GM21367 (cell line): ENCODE data around the gene KRTCAP3.
"Not testable (repeated sequence)": the region's sequence is repeated elsewhere in the genome, so short reads cannot be mapped to it uniquely, and the experiment has no call there.

ENCODE experiments used
- ATAC-seq: cut with Tn5 transposase; IDR thresholded peaks from one replicate; pipeline ENCODE4 v1.9.1; 2021; ENCODE audit not compliant: unreplicated experiment

The KRTCAP3 gene

GRCh38 chr2:27441958-27442919 is at the start of gene KRTCAP3:
KRTCAP3 (plus strand) TSS chr2:27442381; CDS start chr2:27442413, 32 bp downstream.
- ATAC-seq = no peak

GRCh38 chr2:27393225-27393624 is 49.0 kb upstream of the KRTCAP3 start:
- no peak for ATAC-seq

- no peak for ATAC-seq
Measured at GRCh38 chr2:27398962-27399361, 43.2 kb upstream of the KRTCAP3 start.

- no peak for ATAC-seq
Measured at GRCh38 chr2:27400348-27401135, 41.6 kb upstream of the KRTCAP3 start.

GRCh38 chr2:27407798-27408491 is 34.2 kb upstream of the KRTCAP3 start:
- no peak for ATAC-seq

- peak; percentile 33 for ATAC-seq
Measured at GRCh38 chr2:27408601-27409320, 33.4 kb upstream of the KRTCAP3 start.

- peak; percentile 85 for ATAC-seq
Measured at GRCh38 chr2:27409321-27410073, 32.7 kb upstream of the KRTCAP3 start, which contains the start of gene PPM1G. PPM1G (minus strand) TSS chr2:27409591; CDS start chr2:27409422, 169 bp downstream.

GRCh38 chr2:27412419-27413152 is 29.6 kb upstream of the KRTCAP3 start:
- ATAC-seq = no peak

- ATAC-seq = no peak
Measured at GRCh38 chr2:27416151-27416550, 26.0 kb upstream of the KRTCAP3 start.

- no peak for ATAC-seq
Measured at GRCh38 chr2:27420996-27421395, 21.2 kb upstream of the KRTCAP3 start.

GRCh38 chr2:27421660-27422250 is 20.4 kb upstream of the KRTCAP3 start:
- no peak for ATAC-seq

- ATAC-seq = no peak
Measured at GRCh38 chr2:27422958-27423357, 19.2 kb upstream of the KRTCAP3 start.

- not testable (repeated sequence) for ATAC-seq
Measured at GRCh38 chr2:27425039-27425438, 17.1 kb upstream of the KRTCAP3 start.

- no peak for ATAC-seq
Measured at GRCh38 chr2:27427863-27428212, 14.3 kb upstream of the KRTCAP3 start.

GRCh38 chr2:27428213-27428977 is 13.8 kb upstream of the KRTCAP3 start, which contains the start of gene NRBP1:
NRBP1 (plus strand) TSS chr2:27428631; CDS start chr2:27433274, 4,643 bp downstream.
- ATAC-seq = peak; percentile 84

GRCh38 chr2:27428978-27429541 is 13.1 kb upstream of the KRTCAP3 start:
- peak; percentile 63 for ATAC-seq

- no peak for ATAC-seq
Measured at GRCh38 chr2:27431395-27431794, 10.8 kb upstream of the KRTCAP3 start.
